Lung (tissue), 12 donors: ENCODE measurements around the gene ALDH4A1. TPM values are rescaled to one million over a fixed set of nuclear protein-coding genes. Genes with fewer than 3 reads are reported as not detected.
"Not testable (repeated sequence)": the region's sequence is repeated elsewhere in the genome, so short reads cannot be mapped to it uniquely, and the experiment has no call there.

Source experiments
- ATAC-seq: fragments of 200-7000 bp; cut with Tn5 transposase; one replicate; pipeline ENCODE4 v1.9.1; 2020; ENCODE audit warnings: moderate number of reproducible peaks; ENCODE audit not compliant: insufficient read depth, low FRiP score
- DNase-seq, 3 donors: peaks; one replicate each; pipeline ENCODE4 v3.0.0-alpha.2; 2013 to 2017
- H3K27ac ChIP-seq, 2 donors: one replicate each; pipeline ENCODE4 v1.5.1; 2013; ENCODE audit warnings: mild to moderate bottlenecking in 2 of 2, moderate library complexity in 2 of 2, control low read depth in 1 of 2, inconsistent platforms in 1 of 2, low read depth in 1 of 2, low read length in 1 of 2
- H3K27me3 ChIP-seq, 3 donors: one replicate each; pipeline ENCODE4 v1.5.1; 2013; ENCODE audit warnings: low read length in 2 of 3; ENCODE audit not compliant: control insufficient read depth in 3 of 3, insufficient read depth in 3 of 3
- H3K36me3 ChIP-seq, 4 donors: one replicate each; pipeline ENCODE4 v1.5.1; 2013; ENCODE audit warnings: low read length in 4 of 4, mild to moderate bottlenecking in 1 of 4, moderate library complexity in 1 of 4; ENCODE audit not compliant: control insufficient read depth in 4 of 4, insufficient read depth in 4 of 4
- H3K4me1 ChIP-seq, 5 donors: one replicate each; pipeline ENCODE4 v1.5.1; 2013; ENCODE audit warnings: low read length in 5 of 5, mild to moderate bottlenecking in 2 of 5, moderate library complexity in 1 of 5; ENCODE audit not compliant: control insufficient read depth in 5 of 5, insufficient read depth in 5 of 5
- H3K4me3 ChIP-seq: one replicate; pipeline ENCODE4 v1.5.1; 2013; ENCODE audit warnings: mild to moderate bottlenecking, control low read depth, moderate library complexity
- H3K9ac ChIP-seq, 2 donors: one replicate each; pipeline ENCODE4 v1.5.1; 2013; ENCODE audit warnings: low read length in 2 of 2, control low read depth in 1 of 2; ENCODE audit not compliant: insufficient read depth in 1 of 2
- H3K9me3 ChIP-seq, 4 donors: one replicate each; pipeline ENCODE4 v1.5.1; 2013; ENCODE audit warnings: low read length in 3 of 4, mild to moderate bottlenecking in 1 of 4, moderate library complexity in 1 of 4; ENCODE audit not compliant: control insufficient read depth in 4 of 4, insufficient read depth in 3 of 4
- WGBS, 2 donors: extraction: QIAGEN DNeasy Blood & Tissue Kit; methylation state at CpG; one replicate each; pipeline ENCODE4 v1.1.7; 2013; 5-methylcytosine and 5-hydroxymethylcytosine counted together
- polyA plus RNA-seq, 2 donors: library from polyadenylated mRNA; stranded (reverse); fragments of 200-250 nt; gene quantifications; one replicate each; pipeline ENCODE4 v1.2.1, GENCODE V29; 2013
- total RNA-seq, 2 donors: library from RNA; depleted of rRNA in 1 of 2; stranded (reverse); fragments of >200 nt in 1 of 2; gene quantifications; one replicate each; pipeline ENCODE4 v1.2.1, GENCODE V29; 2014 to 2021
- TF ChIP-seq, protein P1 (sequence below): IDR thresholded peaks from 2 replicates; pipeline ENCODE4 v1.5.1; 2012; ENCODE audit warnings: mild to moderate bottlenecking; ENCODE audit errors: control extremely low read depth, extremely low read depth
- donor health status: control.
- donor health status: control.
- donor health status: Bipolar disorder and iron deficiency.
- donor health status: healthy.
- donor health status: DM: yes; HTN: yes; CAD: no.

Gene ALDH4A1
- total and polyA plus RNA-seq, 4 donors: 6.4 to 16.3 (median 11.2) TPM

DNA sequence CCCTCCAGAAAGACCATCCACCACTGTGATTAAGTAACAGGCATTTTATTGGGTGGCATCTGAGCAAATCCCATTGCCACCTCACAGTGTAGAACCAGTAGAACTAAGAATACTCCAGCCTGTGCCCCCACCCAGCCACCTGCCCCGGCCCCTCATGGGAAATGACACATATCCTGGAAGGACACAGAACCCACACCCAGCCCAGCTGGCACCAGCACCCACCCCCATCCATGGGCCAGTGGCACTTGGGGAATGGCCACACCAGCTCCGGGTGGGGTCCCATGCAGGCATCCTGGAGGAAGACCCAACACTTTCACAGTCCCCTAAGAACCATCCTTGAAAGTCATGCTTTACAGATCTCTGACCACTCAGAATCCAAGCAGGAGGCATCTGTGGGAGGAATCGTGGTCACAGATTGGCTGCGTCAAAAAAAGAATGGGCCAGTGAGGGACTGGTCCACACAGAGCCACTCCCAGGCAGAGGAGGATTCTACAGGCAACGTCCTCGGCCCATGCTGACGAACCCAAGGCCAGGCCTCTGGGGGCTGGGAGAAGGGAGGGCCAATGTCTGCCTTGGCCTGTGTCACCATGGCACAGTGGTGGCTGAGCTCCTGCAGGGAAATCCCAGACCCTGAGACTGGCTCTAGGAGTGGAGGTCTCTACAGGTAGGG lies 30.8 kb downstream of the ALDH4A1 start:
- TF ChIP-seq, protein P1, sequence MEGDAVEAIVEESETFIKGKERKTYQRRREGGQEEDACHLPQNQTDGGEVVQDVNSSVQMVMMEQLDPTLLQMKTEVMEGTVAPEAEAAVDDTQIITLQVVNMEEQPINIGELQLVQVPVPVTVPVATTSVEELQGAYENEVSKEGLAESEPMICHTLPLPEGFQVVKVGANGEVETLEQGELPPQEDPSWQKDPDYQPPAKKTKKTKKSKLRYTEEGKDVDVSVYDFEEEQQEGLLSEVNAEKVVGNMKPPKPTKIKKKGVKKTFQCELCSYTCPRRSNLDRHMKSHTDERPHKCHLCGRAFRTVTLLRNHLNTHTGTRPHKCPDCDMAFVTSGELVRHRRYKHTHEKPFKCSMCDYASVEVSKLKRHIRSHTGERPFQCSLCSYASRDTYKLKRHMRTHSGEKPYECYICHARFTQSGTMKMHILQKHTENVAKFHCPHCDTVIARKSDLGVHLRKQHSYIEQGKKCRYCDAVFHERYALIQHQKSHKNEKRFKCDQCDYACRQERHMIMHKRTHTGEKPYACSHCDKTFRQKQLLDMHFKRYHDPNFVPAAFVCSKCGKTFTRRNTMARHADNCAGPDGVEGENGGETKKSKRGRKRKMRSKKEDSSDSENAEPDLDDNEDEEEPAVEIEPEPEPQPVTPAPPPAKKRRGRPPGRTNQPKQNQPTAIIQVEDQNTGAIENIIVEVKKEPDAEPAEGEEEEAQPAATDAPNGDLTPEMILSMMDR: no peak
- no peak overlapping the region for H3K27ac ChIP-seq
- H3K4me1 ChIP-seq: peaks cover 0 to 4% (median 0%) of the 10 kb centered on the region in 5 donors
- no peak overlapping the region for H3K9ac ChIP-seq
- WGBS, 2 donors: 82 to 91% methylated on average over 7 of the region's 7 CpGs
- no peaks in the 10 kb centered on the region for H3K27me3 ChIP-seq
- peaks cover 0 to 4% (median 0%) of the 10 kb centered on the region in 4 donors for H3K36me3 ChIP-seq
- H3K4me3 ChIP-seq: no peak overlapping the region
- DNase-seq (no peak), ATAC-seq (no peak)
- no peaks in the 10 kb centered on the region for H3K9me3 ChIP-seq

DNA sequence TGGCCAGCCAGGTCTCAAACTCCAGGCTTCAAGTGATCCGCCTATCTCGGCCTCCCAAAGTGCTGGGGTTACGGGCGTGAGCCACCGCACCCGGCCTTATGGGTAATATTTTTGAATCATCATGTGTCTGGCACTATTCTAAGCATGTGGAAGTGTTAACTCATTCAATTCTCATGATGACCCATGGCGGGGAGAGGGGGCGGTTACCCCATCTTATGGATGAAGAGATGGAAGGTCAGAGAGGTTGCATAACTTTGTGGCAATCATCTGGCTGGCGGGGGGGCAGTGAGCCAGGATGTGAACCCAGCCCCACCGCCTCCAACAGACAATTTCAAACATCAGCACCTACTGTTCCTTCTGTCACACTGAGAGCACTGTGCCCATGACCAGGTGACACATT lies 31.4 kb downstream of the ALDH4A1 start:
- Histone ChIP-seq H3K9me3 (no peaks in the 10 kb centered on the region), H3K27me3 (no peaks in the 10 kb centered on the region), H3K9ac (no peak overlapping the region), H3K36me3 (peaks cover 0 to 4% (median 0%) of the 10 kb centered on the region in 4 donors), H3K4me1 (peaks cover 0 to 4% (median 0%) of the 10 kb centered on the region in 5 donors), H3K4me3 (no peak overlapping the region), H3K27ac (no peak overlapping the region)
- DNase-seq: no peak
- TF ChIP-seq, protein P1: no peak
- 78 to 87% methylated on average over 10 of the region's 10 CpGs for whole genome bisulfite sequencing, 2 donors
- no peak for ATAC-seq

DNA sequence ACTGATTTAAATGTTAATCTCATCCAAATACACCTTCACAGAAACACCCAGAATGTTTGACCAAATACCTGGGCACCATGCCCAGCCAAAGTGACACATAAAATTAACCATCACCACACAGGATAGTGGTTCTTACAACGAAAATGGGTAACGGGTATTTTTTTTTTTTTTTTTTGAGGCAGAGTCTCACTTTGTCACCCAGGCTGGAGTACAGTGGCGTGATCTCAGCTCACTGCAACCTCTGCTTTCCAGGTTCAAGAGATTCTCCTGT lies 31.8 kb downstream of the ALDH4A1 start:
- H3K4me3 ChIP-seq, H3K27ac ChIP-seq, H3K9ac ChIP-seq, H3K27me3 ChIP-seq, DNase-seq, H3K9me3 ChIP-seq, H3K36me3 ChIP-seq, ATAC-seq, H3K4me1 ChIP-seq: not testable (repeated sequence)
- 63 to 69% methylated on average over 3 of the region's 3 CpGs for WGBS, 2 donors

DNA sequence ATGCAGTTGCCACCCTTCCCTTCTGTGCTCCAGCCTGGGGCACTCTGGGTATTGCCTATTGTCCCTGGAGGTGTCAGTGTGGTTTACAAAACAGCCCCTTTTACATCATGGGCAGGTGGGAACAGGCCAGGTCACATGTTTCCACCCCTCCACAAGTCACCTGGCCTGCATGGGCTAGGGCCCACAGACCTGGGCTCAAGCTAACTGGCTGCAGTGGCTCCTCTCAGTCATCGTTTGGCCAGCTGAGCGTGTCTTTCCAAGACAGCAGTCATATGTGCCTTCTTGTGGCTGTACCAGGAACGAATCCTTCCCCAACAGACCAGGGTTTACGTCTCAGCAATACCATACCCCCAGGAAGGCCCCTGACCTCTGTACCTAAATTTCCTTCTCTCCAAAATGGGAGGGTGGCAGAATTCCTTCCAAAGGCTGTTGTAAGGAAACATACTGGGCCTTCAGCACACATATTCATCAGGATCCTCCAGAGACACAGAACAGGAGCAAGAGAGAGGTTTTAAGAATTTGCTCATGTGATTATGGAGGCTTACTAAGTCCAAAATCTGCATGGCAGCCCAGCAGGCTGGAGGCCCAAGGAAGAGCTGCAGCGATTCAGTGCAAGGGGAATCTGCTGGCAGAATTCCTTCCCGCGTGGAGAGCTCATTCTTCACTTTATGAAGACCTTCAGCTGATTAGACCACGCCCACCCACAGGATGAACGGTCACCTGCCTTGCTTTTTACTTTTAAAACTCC lies 32.3 kb downstream of the ALDH4A1 start:
- TF ChIP-seq, protein P1: no peak
- Histone ChIP-seq H3K4me3 (no peak overlapping the region), H3K36me3 (peaks cover 0 to 4% (median 0%) of the 10 kb centered on the region in 4 donors), H3K9me3 (no peaks in the 10 kb centered on the region), H3K27me3 (no peaks in the 10 kb centered on the region), H3K9ac (no peak overlapping the region), H3K4me1 (peaks cover 0 to 4% (median 0%) of the 10 kb centered on the region in 5 donors), H3K27ac (no peak overlapping the region)
- DNase-seq (no peak), ATAC-seq (no peak)
- 67 to 78% methylated on average over 9 of the region's 9 CpGs for WGBS, 2 donors
